Measurements from ENCODE around the gene RNF224.

Gene RNF224

GRCh38 chr9:137273611-137274320 lies 46.5 kb downstream of the RNF224 start:
- DNase-seq (ENCODE audit: low spot score), result no peak

GRCh38 chr9:137275203-137275587 lies 47.9 kb downstream of the RNF224 start:
- DNase-seq (ENCODE audit: low spot score), result no peak

GRCh38 chr9:137275588-137276472 lies 48.5 kb downstream of the RNF224 start:
- no peak for DNase-seq (ENCODE audit: low spot score)

DNA sequence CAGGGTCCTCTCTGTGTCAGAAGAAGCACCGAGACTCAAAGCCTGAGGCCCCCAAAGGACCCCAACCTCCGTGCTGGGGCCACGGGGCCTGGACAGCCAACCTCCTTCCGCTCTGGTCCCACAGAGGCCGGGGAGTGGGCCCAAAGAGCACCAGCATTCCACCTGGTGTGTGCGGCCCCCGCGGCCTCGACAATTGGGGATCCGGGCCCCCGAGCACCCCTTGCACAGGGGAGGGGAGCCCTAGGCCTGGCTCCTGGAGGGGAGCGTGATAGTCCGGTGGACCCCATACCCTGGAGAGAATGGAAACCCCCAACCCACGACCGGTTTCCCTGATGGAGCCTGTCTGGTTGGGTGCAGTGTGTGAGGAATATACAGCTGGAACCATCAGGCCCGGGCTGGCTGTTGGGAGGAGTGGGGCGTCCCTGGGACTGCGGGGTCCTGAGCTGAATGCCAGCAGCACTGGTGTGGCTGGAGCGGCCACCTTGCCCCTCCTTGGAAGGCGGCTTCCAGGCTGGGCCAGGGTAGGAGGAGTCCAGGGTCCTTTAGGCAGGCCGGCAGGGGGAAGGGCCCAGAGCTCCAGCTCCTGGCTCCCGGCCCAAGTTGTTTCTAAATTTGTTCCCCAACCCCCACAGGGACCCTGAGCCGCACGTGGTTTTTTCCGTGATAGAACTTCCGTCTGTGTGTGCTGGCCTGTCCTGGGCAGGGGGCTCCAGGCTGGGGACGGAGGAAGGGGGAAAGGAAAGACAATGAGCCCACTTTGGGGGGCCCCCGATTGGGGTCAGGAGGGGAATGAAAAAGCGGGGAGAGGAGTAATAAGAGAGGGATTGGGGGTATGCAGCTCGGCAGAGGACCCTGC lies 49.4 kb downstream of the RNF224 start:
- DNase-seq (ENCODE audit: low spot score), result no peak

GRCh38 chr9:137277329-137278041 lies 50.2 kb downstream of the RNF224 start, which contains the start of gene TOR4A:
TSS of gene TOR4A (plus strand) at chr9:137277726. CDS start at chr9:137278690, 964 bp downstream.
- peak; percentile 82 for DNase-seq (ENCODE audit: low spot score)

DNA sequence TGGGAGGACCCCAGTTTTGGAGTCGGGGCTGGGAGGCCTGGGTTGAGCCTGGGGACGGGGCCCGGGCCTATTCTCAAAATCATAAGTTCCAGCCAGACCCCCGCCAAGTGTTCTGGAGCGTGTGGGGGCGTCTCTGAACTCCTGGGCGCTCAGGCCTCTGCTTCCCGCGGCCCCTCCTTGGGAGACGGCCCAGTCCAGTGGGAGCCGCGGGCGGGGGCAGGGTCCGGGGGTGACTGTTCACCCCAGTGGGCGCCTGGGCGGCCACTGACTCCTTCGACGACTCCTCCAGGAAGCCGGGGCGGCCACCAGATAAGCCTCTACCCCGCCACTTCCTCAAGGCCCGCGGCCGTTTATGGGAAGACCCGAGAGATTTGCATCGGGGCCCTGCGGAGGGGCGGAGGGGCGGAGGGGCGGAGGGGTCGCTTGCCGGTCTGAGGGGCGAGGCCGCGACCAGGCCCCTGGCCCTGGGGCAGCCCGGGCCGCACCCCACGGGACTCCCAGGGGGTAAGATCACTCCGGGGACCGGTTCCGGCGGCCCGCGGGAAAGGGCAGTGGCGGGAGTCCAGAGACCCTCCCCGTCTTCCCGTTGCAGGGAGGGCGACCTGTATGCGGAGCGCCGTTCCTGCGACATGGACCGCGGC lies 50.9 kb downstream of the RNF224 start:
- DNase-seq (ENCODE audit: low spot score), result no peak

Measured in SW480 (cell line).